ENCODE data around the gene TAGLN3.

The TAGLN3 gene

DNA sequence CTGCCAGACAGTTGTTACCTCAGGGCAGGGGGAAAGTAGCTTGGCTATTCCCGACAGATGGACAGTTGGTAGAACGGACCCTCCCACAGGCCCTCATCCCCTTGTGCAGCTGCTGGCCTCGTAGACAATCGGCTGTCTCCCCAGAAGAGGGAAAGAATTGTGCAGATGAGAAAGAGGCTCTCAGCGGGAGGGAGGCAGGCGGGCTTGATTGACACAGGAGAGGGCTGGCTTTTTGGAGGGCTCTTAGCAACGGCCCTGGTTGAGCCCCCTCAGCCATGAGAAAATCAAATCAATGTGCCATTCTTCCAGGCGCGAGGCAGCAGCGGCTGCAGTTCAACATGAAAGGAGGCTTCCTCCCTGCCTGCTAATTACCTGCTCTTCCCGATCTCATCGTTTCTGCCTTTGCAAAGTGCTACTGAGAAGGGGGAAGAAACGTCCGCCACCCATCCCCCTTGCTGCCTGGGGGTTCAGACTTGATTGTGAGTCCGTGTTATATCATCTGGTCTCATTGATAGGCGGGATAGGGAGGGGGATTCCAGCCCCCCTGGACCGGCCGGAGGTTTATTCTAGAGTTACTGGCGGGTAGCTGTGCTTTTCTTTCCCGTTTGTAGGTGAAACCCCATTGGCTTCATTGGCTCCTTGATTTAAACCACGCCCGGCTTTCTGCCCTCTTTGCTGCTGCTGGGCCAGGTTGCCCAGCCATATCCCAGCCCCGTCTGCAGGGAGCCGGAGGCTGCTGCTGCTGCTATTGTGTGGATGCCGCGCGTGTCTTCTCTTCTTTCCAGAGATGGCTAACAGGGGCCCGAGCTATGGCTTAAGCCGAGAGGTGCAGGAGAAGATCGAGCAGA, at the start of gene TAGLN3:
Gene TAGLN3 (plus strand): TSS at position 287 of the 848 bp plus-strand sequence. CDS start 501 bp downstream, at position 788.
- no peak for TF ChIP-seq ZNF274 (IDR thresholded peaks at IDR 0.05; ENCODE audit: low read depth, low read length)
- H3K4me3 ChIP-seq (ENCODE audit: low read length): peak within 1 kb of the TSS; percentile 27; the same call in 1 of the 2 replicates

DNA sequence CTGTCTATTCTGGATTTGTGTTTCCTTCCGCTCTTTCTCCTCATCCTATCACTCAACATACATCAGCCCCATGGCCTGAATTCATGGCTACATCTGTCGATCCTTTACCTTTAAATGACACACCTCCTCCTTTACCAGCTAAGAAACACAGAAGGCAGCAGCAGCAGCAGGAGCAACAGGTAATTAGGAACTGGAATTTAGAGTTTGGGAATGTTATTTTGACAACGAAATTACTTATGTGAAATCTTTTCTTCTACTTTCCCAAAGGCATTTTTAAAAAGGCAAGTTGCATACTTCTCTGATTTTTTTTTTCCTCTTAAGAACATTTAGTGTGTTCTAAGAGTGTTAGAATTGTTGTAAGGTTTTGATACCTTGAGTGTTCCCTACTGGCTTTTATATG, 49.0 kb upstream of the TAGLN3 start:
- no peak overlapping the region for H3K4me3 ChIP-seq (ENCODE audit: low read length)
- no peak for TF ChIP-seq ZNF274 (IDR thresholded peaks at IDR 0.05; ENCODE audit: low read depth, low read length)

DNA sequence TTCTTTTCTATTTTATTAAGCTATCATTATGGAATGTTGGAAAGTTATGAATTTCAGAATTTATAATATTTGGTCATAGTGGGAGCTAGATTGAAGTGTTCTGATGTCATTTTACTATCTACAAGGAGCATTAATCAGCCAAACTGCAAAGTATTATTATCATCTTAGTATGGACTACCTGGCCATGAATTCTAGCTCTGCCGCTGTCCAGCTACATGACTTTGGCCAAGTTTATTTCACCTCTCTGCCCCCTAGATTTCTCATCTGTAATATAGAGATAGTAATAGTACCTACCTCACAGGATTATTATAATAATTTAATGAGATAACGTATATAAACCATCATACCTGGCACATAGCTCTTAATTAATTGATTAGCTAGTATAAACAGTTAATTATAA, 47.7 kb upstream of the TAGLN3 start:
- H3K4me3 ChIP-seq (ENCODE audit: low read length): no peak overlapping the region
- TF ChIP-seq ZNF274 (IDR thresholded peaks at IDR 0.05; ENCODE audit: low read depth, low read length): no peak

DNA sequence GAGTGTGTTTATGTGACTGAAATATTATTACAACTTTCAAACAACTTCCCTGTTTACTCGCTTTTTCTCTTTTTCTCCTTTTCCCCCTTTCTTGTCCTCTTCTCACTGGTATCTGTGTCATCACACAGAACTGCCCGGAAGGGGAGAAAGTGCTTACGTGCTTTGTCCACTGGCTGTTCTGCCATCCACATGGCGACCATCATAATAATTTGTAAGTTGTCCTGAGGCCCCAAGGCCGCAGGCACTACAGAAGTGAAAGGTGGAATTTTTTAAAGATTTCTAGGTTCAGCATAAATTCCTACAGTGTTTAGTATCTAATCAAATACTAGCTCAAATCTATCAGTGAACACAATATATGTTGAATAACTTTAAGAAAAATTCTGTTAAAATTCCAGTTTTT, 46.6 kb upstream of the TAGLN3 start:
- no peak overlapping the region for H3K4me3 ChIP-seq (ENCODE audit: low read length)
- TF ChIP-seq ZNF274 (IDR thresholded peaks at IDR 0.05; ENCODE audit: low read depth, low read length): no peak

DNA sequence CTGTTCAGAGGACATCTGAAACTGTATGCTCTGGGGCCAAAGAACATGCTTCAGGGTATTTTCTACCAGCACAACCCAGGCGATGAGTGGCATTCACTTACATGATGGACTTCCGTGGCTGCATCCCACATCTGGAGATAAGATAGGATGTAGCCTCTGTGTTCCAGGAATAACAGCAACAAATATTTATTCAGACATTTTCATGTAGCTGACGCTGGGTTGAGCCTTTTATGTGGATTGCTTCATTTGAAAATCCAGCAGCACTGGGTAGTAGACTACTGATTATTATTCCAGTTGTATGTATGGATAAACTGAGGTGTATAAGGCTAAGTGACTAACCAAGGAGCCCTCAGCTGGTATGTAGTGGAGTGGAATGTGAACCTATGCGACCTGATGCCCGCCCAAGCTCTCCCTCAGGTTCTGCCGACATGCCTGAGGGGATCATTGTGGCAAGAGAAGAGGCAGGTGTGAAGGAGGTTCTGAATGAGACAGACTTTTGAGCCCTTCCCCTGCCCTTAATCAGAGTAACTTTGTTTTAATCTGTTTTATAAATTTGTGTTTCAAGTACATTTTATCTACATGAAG, 45.8 kb upstream of the TAGLN3 start:
- TF ChIP-seq ZNF274 (IDR thresholded peaks at IDR 0.05; ENCODE audit: low read depth, low read length): no peak
- no peak overlapping the region for H3K4me3 ChIP-seq (ENCODE audit: low read length)

DNA sequence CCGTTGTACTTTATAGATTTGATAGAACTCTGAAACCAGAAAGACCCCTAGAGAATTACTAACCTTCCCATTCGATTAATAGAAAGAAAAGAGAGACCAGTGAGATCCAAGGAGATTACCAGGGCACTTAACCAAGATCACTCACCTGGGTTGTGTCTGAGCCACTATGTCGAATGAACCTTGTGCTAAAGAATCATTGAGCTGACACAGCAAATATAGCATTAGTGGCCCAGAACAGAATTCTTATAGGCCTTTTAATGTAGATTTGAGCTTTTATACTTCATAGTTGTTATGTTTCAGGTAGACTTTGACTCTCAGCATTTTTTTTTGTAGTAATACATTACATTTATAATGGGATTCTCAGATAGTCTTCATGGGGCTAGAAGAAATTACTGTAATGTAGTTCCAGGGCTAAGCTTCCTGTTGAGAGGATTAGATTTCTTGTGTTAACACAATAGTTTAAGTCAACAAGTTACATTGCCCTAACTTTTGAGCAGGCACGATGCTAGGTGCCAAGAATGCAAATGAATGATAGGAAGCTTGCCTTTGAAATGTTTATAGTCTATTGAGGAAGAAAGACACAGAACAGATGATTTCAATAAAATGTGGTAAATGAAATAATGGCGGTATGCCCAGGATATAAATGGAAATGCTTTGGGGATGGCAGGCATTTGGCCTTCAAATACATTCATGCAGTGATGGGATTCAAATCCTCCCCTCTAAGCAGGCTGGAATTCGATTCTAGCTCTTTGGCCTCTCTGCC, 44.3 kb upstream of the TAGLN3 start:
- no peak for TF ChIP-seq ZNF274 (IDR thresholded peaks at IDR 0.05; ENCODE audit: low read depth, low read length)
- H3K4me3 ChIP-seq (ENCODE audit: low read length): no peak overlapping the region

DNA sequence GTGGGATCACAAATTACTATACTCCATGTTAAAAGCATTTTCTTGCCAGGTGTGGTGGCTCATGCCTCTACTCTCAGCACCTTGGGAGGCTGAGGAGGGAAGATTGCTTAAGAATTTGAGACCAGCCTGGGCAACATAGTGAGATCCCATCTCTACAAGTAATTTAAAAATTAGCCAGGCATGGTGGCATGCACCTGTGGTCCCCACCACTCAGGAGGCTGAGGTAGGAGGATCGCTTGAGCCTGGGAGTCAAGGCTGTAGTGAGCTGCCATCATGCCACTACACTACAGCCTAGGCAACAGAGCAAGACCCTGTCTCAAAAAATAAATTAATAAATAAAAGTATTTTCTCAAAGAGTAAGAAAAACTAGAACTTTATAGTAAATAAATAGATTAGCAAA, 42.8 kb upstream of the TAGLN3 start:
- no peak overlapping the region for H3K4me3 ChIP-seq (ENCODE audit: low read length)
- TF ChIP-seq ZNF274 (IDR thresholded peaks at IDR 0.05; ENCODE audit: low read depth, low read length): no peak

DNA sequence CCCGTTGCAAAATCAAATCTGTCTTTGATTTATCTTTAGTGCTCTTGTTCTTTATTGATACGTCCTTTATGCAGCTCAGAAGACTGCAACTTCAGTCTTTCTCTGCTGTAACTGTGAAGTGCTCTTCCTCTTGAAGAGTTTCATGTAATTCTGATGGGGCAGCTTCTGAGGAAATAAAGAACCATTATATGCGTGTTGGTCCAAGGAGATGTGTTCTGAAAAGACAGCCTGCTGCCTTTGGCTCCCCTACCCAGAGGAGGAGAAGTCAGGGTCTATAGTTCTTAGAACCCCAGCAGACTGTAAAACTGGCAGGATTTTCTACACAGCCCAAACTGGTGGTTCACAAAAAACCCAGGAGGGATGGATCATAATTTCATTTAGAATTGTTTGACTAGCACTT, 42.3 kb upstream of the TAGLN3 start:
- TF ChIP-seq ZNF274 (IDR thresholded peaks at IDR 0.05; ENCODE audit: low read depth, low read length): no peak
- H3K4me3 ChIP-seq (ENCODE audit: low read length): no peak overlapping the region

DNA sequence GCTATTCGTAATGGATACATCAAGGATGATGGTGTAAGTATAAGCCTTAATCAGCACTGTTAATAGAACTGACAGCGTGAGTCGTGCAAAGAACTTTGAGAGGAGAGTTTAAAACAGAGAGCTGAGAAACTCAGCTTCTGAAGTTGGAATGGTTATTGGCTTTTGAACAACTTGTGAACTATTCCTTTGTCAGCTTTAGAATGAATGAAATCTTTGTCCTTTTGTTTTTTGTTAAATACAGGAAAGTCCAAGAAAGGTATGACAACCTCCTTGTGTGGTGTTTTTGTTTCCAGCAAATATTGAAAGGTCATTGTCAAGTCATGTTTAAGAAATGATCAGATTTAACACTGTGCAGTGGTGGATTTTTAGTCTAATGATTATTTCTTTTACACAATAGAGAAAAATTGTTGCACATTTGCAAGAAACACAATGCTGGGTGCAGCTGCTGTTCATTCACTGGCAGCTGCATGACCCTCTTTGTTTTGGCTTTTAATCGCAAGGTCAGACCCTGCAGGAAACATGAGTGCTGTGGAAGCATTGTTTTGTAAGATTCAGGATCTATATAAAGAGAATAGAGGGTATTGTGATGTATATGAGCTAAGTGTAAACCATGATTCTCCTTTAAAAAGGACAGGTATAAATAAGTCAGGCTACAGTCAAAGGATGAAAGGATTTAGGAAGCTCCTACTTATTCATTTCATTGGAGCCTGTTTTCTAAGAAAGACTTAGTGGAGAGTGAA, 41.6 kb upstream of the TAGLN3 start:
- no peak overlapping the region for H3K4me3 ChIP-seq (ENCODE audit: low read length)
- TF ChIP-seq ZNF274 (IDR thresholded peaks at IDR 0.05; ENCODE audit: low read depth, low read length): no peak

DNA sequence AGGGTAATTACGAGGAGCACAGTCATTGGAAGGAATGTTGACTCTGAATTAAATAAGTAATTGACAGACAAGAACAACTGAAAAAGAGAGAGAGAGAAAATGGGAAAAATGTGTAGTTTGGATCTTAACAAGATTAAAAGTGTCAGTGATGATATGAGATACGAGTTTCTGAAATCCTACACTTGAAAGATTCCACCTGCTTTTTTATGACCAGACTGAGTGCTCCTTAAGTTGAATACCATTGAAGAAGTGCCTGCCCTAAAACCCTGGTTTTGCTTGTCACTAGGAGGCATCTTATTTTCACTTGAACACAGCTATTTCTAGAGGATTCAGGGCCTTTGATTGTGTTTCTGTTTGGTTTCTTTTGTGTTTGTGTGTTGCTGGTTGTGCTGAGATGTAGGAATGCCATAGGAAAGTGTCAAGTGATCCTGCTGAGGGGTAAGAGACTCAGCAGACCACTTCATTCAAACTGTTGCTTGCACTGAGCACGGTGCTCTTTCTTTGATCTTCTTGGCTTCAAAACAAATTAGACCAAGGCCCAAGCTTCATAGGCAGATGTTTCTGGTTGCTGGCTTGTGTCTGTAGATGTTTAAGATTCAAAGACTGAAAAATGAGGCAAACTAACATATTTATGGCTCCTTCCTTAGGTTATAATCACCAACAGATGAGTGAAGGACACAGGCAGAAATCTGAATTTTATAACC, 37.1 kb upstream of the TAGLN3 start:
- TF ChIP-seq ZNF274 (IDR thresholded peaks at IDR 0.05; ENCODE audit: low read depth, low read length): no peak
- H3K4me3 ChIP-seq (ENCODE audit: low read length): no peak overlapping the region

DNA sequence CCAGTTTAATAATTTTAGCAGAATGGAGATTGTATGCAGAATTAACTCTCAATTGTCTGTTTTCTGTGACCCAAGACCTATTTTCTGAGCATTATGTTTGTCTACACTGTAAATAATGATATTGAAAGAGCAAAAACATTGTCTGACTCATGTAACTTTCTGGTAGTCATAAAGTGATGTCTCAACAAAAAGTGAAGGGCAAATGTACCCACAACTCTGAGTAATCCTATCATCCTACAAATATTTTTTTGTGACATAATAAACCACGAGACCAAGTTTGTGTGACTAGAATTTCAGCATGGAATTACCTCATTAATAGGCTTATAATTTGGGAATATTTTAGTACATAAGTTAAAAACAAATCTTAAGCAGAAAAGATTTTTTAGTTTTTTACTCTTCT, 35.3 kb upstream of the TAGLN3 start:
- H3K4me3 ChIP-seq (ENCODE audit: low read length): no peak overlapping the region
- no peak for TF ChIP-seq ZNF274 (IDR thresholded peaks at IDR 0.05; ENCODE audit: low read depth, low read length)

DNA sequence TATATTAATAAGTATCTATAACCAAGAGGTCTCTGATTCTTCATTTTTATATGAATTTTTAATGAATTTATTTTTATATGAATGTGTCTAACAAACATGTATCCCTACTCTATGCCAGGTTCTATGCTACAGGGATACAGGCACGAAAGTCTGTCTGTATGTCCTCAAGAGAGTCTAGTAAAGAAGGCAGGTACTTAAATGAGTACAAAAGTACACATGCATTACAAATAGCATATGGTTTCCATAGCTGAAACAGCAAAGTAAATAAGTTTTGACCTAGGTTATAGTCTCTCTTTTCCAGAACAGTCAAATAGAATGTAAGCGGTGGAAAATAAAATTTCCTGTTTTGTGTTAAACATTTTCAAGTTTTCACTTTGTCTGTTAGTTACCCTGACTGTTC, 33.2 kb upstream of the TAGLN3 start:
- TF ChIP-seq ZNF274 (IDR thresholded peaks at IDR 0.05; ENCODE audit: low read depth, low read length): no peak

DNA sequence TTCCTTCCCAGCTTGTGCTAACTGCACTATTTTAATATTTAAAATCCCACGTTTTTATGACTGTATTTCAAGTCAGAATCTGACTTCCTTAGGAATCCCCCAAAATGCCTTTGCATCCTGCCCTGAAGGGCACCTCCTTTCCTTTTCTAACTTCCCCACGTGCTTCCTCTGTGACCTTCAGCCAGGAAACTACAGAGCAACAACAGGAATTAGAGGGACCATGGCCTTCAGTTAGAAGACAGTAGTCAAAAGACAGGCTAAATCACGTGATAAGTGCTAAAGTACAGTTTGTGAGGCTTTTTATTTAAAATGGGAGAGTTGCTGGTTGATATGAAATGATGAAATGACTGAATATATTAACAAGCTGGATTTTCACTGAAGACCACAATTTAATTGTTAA, 31.7 kb upstream of the TAGLN3 start:
- H3K4me3 ChIP-seq (ENCODE audit: low read length): no peak overlapping the region

More for the DNA sequence above, 33.2 kb upstream of the TAGLN3 start:
- no peak overlapping the region for H3K4me3 ChIP-seq (ENCODE audit: low read length)

More for the DNA sequence above, 31.7 kb upstream of the TAGLN3 start:
- TF ChIP-seq ZNF274 (IDR thresholded peaks at IDR 0.05; ENCODE audit: low read depth, low read length): no peak

Measured in GM08714 (cell line).